Measurements from ENCODE around the gene TSHZ2. TPM values are rescaled to one million over a fixed set of nuclear protein-coding genes. Genes with fewer than 3 reads are reported as not detected.

The TSHZ2 gene
- total RNA-seq, 1 donor, result 3.6 TPM

GRCh38 chr20:53019464-53019863 is 47.3 kb downstream of the TSHZ2 start:
- H3K4me3 ChIP-seq (ENCODE audit: insufficient read depth, low read length), result no peak overlapping the region
- H3K79me2 ChIP-seq (ENCODE audit: insufficient read depth, low read length), result no peaks in the 10 kb centered on the region
- H3K27ac ChIP-seq (ENCODE audit: low read depth, low read length), result no peak overlapping the region
- TF ChIP-seq CTCF (IDR thresholded peaks at IDR 0.05; ENCODE audit: extremely low read depth, low read depth, low read length), result no peak
- H3K9me3 ChIP-seq (ENCODE audit: low read depth, low read length), result no peaks in the 10 kb centered on the region
- H3K36me3 ChIP-seq (ENCODE audit: insufficient read depth, low read length), result no peaks in the 10 kb centered on the region
- H3K4me2 ChIP-seq (ENCODE audit: insufficient read depth, low read length), result no peak overlapping the region
- no peaks in the 10 kb centered on the region for H3K4me1 ChIP-seq (ENCODE audit: insufficient read depth, low read length)
- DNase-seq (ENCODE audit: insufficient read length, low spot score, missing footprints), result no peak
- no peaks in the 10 kb centered on the region for H4K20me1 ChIP-seq (ENCODE audit: insufficient read depth, low read length)
- H2AFZ ChIP-seq (ENCODE audit: low read length), result no peak overlapping the region
- no peaks in the 10 kb centered on the region for H3K27me3 ChIP-seq (ENCODE audit: insufficient read depth, low read length)

- H3K79me2 ChIP-seq (ENCODE audit: insufficient read depth, low read length), result no peaks in the 10 kb centered on the region
- H3K27me3 ChIP-seq (ENCODE audit: insufficient read depth, low read length), result no peaks in the 10 kb centered on the region
- TF ChIP-seq CTCF (IDR thresholded peaks at IDR 0.05; ENCODE audit: extremely low read depth, low read depth, low read length), result no peak
- no peaks in the 10 kb centered on the region for H4K20me1 ChIP-seq (ENCODE audit: insufficient read depth, low read length)
- DNase-seq (ENCODE audit: insufficient read length, low spot score, missing footprints), result no peak
- no peaks in the 10 kb centered on the region for H3K9me3 ChIP-seq (ENCODE audit: low read depth, low read length)
- no peaks in the 10 kb centered on the region for H3K36me3 ChIP-seq (ENCODE audit: insufficient read depth, low read length)
- H3K4me2 ChIP-seq (ENCODE audit: insufficient read depth, low read length), result no peak overlapping the region
- H3K27ac ChIP-seq (ENCODE audit: low read depth, low read length), result no peak overlapping the region
- no peak overlapping the region for H3K4me3 ChIP-seq (ENCODE audit: insufficient read depth, low read length)
- no peaks in the 10 kb centered on the region for H3K4me1 ChIP-seq (ENCODE audit: insufficient read depth, low read length)
- no peak overlapping the region for H2AFZ ChIP-seq (ENCODE audit: low read length)
Observed at GRCh38 chr20:53020376-53020775, 48.2 kb downstream of the TSHZ2 start.

GRCh38 chr20:53020834-53021233 is 48.7 kb downstream of the TSHZ2 start:
- Histone ChIP-seq H3K9me3 (ENCODE audit: low read depth, low read length) (no peaks in the 10 kb centered on the region), H3K27ac (ENCODE audit: low read depth, low read length) (no peak overlapping the region), H3K36me3 (ENCODE audit: insufficient read depth, low read length) (no peaks in the 10 kb centered on the region), H3K4me3 (ENCODE audit: insufficient read depth, low read length) (no peak overlapping the region), H3K4me1 (ENCODE audit: insufficient read depth, low read length) (no peaks in the 10 kb centered on the region), H2AFZ (ENCODE audit: low read length) (no peak overlapping the region), H3K27me3 (ENCODE audit: insufficient read depth, low read length) (no peaks in the 10 kb centered on the region), H3K79me2 (ENCODE audit: insufficient read depth, low read length) (no peaks in the 10 kb centered on the region), H4K20me1 (ENCODE audit: insufficient read depth, low read length) (no peaks in the 10 kb centered on the region), H3K4me2 (ENCODE audit: insufficient read depth, low read length) (no peak overlapping the region)
- DNase-seq (ENCODE audit: insufficient read length, low spot score, missing footprints), result no peak
- no peak for TF ChIP-seq CTCF (IDR thresholded peaks at IDR 0.05; ENCODE audit: extremely low read depth, low read depth, low read length)

GRCh38 chr20:53021934-53022333 is 49.8 kb downstream of the TSHZ2 start:
- H4K20me1 ChIP-seq (ENCODE audit: insufficient read depth, low read length), result no peaks in the 10 kb centered on the region
- TF ChIP-seq CTCF (IDR thresholded peaks at IDR 0.05; ENCODE audit: extremely low read depth, low read depth, low read length), result no peak
- DNase-seq (ENCODE audit: insufficient read length, low spot score, missing footprints), result no peak

More at GRCh38 chr20:53021934-53022333, 49.8 kb downstream of the TSHZ2 start:
- no peak overlapping the region for H3K4me3 ChIP-seq (ENCODE audit: insufficient read depth, low read length)
- no peaks in the 10 kb centered on the region for H3K9me3 ChIP-seq (ENCODE audit: low read depth, low read length)
- H3K36me3 ChIP-seq (ENCODE audit: insufficient read depth, low read length), result no peaks in the 10 kb centered on the region
- no peak overlapping the region for H3K4me2 ChIP-seq (ENCODE audit: insufficient read depth, low read length)
- H3K27ac ChIP-seq (ENCODE audit: low read depth, low read length), result no peak overlapping the region
- no peaks in the 10 kb centered on the region for H3K27me3 ChIP-seq (ENCODE audit: insufficient read depth, low read length)
- no peaks in the 10 kb centered on the region for H3K4me1 ChIP-seq (ENCODE audit: insufficient read depth, low read length)
- H2AFZ ChIP-seq (ENCODE audit: low read length), result no peak overlapping the region
- H3K79me2 ChIP-seq (ENCODE audit: insufficient read depth, low read length), result no peaks in the 10 kb centered on the region
